Fibroblast of mammary gland (primary cell): Measurements from ENCODE around the gene MEAK7.

Experiments used
- DNase-seq: peaks from one replicate; pipeline ENCODE4 v3.0.0-alpha.2; 2010; ENCODE audit warnings: low read depth
- H3K4me3 ChIP-seq: 2 replicates; pipeline ENCODE4 v1.5.1; 2011; ENCODE audit warnings: low read depth, mild to moderate bottlenecking, low read length, moderate library complexity; ENCODE audit not compliant: control insufficient read depth
- TF ChIP-seq, protein P1 (sequence below): conservative IDR thresholded peaks from 2 replicates; pipeline ENCODE4 v1.5.1; 2011; ENCODE audit warnings: low read depth, low read length, inconsistent platforms; ENCODE audit not compliant: control insufficient read depth, insufficient read depth

MEAK7 gene

DNA sequence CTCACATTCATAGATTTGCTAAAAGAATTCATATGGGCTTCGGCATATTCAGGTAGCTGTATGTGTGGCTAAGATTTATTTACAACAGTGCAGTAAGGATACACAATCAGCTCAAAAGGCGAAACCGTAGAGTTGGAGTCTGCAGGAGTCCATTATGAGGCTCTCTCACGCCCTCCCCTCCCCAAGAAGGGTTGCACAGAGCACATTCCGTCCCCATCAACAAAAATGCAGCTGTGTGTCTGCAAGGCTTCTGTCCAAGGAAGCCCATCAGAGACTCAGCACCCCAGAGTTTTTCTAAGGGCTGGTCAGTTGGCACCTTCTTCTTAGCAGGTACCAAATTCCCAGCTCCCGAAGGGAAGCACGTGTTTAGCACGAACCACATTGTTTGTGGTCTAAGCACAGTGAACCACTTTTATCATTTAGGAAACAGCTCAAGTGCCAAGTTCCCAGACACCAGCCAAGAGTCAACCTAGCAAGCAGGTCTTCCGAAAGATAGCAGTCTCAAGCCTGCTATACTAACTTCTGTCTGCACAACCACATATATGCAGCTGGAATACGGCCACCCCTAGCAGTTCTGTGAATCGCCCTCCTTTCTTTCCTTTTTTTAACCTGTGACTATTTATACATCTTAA, 28.5 kb upstream of the MEAK7 start:
- peak; percentile 10 for DNase-seq
- H3K4me3 ChIP-seq = no peak overlapping the region
- TF ChIP-seq, protein P1, sequence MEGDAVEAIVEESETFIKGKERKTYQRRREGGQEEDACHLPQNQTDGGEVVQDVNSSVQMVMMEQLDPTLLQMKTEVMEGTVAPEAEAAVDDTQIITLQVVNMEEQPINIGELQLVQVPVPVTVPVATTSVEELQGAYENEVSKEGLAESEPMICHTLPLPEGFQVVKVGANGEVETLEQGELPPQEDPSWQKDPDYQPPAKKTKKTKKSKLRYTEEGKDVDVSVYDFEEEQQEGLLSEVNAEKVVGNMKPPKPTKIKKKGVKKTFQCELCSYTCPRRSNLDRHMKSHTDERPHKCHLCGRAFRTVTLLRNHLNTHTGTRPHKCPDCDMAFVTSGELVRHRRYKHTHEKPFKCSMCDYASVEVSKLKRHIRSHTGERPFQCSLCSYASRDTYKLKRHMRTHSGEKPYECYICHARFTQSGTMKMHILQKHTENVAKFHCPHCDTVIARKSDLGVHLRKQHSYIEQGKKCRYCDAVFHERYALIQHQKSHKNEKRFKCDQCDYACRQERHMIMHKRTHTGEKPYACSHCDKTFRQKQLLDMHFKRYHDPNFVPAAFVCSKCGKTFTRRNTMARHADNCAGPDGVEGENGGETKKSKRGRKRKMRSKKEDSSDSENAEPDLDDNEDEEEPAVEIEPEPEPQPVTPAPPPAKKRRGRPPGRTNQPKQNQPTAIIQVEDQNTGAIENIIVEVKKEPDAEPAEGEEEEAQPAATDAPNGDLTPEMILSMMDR = no peak

DNA sequence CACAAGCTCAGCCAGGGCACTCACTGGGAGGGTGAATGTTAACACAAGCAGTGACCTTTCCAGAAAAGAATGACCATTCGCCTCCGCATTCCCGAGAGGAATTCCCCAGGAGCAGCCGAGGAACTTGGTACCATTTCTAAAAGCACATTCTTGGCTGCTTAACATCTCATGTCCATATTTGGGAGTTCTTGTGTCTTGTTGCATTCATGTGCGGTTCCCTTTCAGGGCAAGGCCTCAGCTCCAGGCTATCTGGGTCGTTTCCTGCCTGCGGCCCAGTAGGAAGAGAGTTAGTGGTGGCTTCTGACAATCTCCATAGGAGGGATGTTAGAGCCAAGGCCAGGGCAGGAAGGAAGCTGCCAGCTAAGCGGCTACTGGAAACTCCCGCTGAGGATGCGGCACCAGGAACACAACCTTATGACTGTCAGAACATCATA, 27.8 kb upstream of the MEAK7 start:
- peak; percentile 96 for DNase-seq
- no peak overlapping the region for H3K4me3 ChIP-seq
- TF ChIP-seq, protein P1 = no peak

DNA sequence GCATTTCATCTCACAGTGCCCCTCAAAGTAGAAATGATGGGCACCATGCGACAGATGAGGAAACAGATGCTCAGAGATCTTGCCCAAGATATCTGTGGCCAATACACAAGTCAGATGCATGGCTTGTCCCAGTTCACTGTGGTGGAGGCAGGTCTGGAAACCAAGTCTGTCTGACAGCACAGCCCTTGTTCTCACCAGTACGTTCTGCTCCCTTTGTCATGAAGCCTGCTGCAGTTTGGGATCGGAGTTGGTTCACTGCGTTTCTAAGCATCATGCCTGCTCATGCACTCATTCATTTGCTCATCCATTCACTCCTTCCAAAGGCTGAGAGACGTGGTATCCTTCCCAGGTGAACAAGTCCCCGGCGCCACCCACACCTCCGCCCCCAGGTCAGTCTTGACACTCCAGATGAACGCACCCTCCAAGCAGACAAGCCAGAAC, 27.2 kb upstream of the MEAK7 start:
- TF ChIP-seq, protein P1 = no peak
- peak; percentile 8 for DNase-seq
- no peak overlapping the region for H3K4me3 ChIP-seq

- H3K4me3 ChIP-seq = no peak overlapping the region
- TF ChIP-seq, protein P1 = no peak
- DNase-seq = no peak
These were observed 26.1 kb upstream of the MEAK7 start for GRCh38 chr16:84530590-84530989.

DNA sequence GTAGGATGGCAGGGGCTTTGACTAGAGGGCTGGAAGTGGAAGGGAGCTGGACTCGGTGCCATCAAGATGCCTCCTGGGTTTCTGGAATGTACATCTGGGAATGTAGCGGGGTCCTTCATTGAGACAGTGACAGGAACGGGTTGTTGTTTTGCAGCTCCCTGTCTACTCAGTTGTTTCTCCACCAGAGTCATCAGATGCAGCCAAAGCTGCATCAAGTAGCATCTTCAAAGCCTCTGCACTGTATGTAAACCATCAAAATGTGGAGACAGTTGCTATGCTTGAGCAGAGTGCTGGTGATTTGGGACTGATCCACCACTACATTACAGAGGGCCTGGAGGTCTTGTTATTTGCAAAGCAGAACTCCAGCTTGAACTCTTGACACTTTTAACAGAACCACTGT, 25.1 kb upstream of the MEAK7 start:
- TF ChIP-seq, protein P1 = no peak
- no peak for DNase-seq
- no peak overlapping the region for H3K4me3 ChIP-seq

- H3K4me3 ChIP-seq = no peak overlapping the region
- TF ChIP-seq, protein P1 = no peak
- no peak for DNase-seq
These were observed 23.9 kb upstream of the MEAK7 start for GRCh38 chr16:84528322-84528721.
